Fibroblast of lung (primary cell): Measurements from ENCODE around the gene PCSK7.

Experiments used
- CTCF ChIP-seq, 2 donors: IDR thresholded peaks in 1 of 2; conservative IDR thresholded peaks in 1 of 2; 1 replicate in 1 of 2; 2 replicates in 1 of 2; pipeline ENCODE4 v1.5.1; 2011 to 2012; ENCODE audit warnings: low read length in 2 of 2, control low read depth in 1 of 2, inconsistent platforms in 1 of 2, low read depth in 1 of 2, mild to moderate bottlenecking in 1 of 2
- EZH2 ChIP-seq: IDR thresholded peaks from 2 replicates; pipeline ENCODE4 v1.5.1; 2012; ENCODE audit warnings: low read length, control low read depth, mild to moderate bottlenecking; ENCODE audit errors: missing control alignments

GRCh38 chr11:117188620-117189081 lies 43.2 kb downstream of the PCSK7 start:
- no peak for TF ChIP-seq CTCF (conservative IDR thresholded peaks at IDR 0.05 in 1 of 2, IDR thresholded peaks at IDR 0.05 in 1 of 2; ENCODE audit: low read depth in 1 of 2, low read length in 2 of 2)
- TF ChIP-seq EZH2, result no peak
